ENCODE results near the gene ZBTB40. TPM values are rescaled to one million over a fixed set of nuclear protein-coding genes. Genes with fewer than 3 reads are reported as not detected.

Gene ZBTB40
- total RNA-seq, 4 donors from 2014 or later = 25.7 to 38.0 (median 32.5) TPM

DNA sequence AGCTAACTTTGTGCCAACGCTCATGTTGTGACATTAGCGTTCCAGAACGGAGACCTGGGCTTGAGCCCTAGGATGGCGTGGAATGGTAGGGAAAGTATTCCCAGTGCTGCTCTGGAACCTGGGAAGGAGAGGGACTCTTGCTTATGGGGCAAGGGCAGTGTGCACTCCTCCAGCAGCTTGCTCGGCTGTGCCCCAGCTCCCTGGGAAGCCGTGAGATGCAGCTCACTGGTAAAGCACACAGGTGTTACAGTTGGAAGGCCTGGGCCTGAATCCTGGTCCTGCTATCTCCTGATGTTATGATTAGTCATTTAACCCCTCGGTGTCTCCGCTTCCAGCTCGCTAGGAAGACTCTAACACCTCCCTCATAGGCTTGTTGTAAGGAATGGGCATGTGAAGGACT is 69.2 kb downstream of the ZBTB40 start:
- Histone ChIP-seq H3K4me3 (no peak overlapping the region), H3K36me3 (peaks cover 0 to 92% (median 0%) of the 10 kb centered on the region in 3 donors), H3K9me3 (no peaks in the 10 kb centered on the region), H3K27ac (no peak overlapping the region), H3K27me3 (no peaks in the 10 kb centered on the region), H3K4me1 (no peaks in the 10 kb centered on the region)
- no peak for DNase-seq
- TF ChIP-seq POLR2A (IDR thresholded peaks at IDR 0.05) (no peak), CTCF (IDR thresholded peaks at IDR 0.05) (no peak)

DNA sequence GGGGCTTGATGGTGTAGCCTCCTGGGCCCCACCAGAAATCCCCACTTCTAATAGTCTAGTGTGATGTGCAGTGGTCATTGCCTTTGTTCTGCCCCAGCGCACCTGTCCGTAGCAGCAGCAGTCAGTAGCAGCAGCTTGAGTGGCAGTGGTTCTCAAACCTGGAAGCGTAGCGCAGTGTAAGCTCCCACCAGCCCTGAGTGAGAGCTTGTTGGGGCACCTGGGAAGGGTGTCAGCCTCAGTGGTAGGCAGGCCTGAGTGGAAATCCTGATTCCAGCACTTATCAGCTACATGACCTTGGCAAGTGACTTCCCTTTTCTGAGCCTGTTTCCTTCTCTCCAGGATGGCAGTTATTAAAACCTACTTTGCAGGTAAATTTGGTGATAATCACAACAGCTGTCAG is 70.0 kb downstream of the ZBTB40 start:
- no peaks in the 10 kb centered on the region for H3K27me3 ChIP-seq
- H3K27ac ChIP-seq = no peak overlapping the region
- TF ChIP-seq CTCF (IDR thresholded peaks at IDR 0.05) = no peak
- TF ChIP-seq POLR2A (IDR thresholded peaks at IDR 0.05) = no peak
- H3K36me3 ChIP-seq = peaks cover 0 to 91% (median 0%) of the 10 kb centered on the region in 3 donors
- H3K9me3 ChIP-seq = no peaks in the 10 kb centered on the region
- DNase-seq = no peak
- no peak overlapping the region for H3K4me3 ChIP-seq
- no peaks in the 10 kb centered on the region for H3K4me1 ChIP-seq

GRCh38 chr1:22522221-22522743 is 70.6 kb downstream of the ZBTB40 start:
- Histone ChIP-seq H3K4me1 (no peaks in the 10 kb centered on the region), H3K9me3 (no peaks in the 10 kb centered on the region), H3K27ac (no peak overlapping the region), H3K4me3 (no peak overlapping the region), H3K27me3 (no peaks in the 10 kb centered on the region), H3K36me3 (peaks cover 0 to 91% (median 0%) of the 10 kb centered on the region in 3 donors)
- DNase-seq = no peak
- TF ChIP-seq POLR2A (IDR thresholded peaks at IDR 0.05) = no peak
- no peak for TF ChIP-seq CTCF (IDR thresholded peaks at IDR 0.05)

- Histone ChIP-seq H3K4me3 (no peak overlapping the region), H3K27me3 (no peaks in the 10 kb centered on the region), H3K9me3 (no peaks in the 10 kb centered on the region), H3K27ac (no peak overlapping the region), H3K36me3 (peaks cover 0 to 79% (median 0%) of the 10 kb centered on the region in 3 donors), H3K4me1 (no peaks in the 10 kb centered on the region)
- no peak for TF ChIP-seq CTCF (IDR thresholded peaks at IDR 0.05)
- DNase-seq = no peak
Observed at GRCh38 chr1:22524481-22524880, 72.8 kb downstream of the ZBTB40 start.

DNA sequence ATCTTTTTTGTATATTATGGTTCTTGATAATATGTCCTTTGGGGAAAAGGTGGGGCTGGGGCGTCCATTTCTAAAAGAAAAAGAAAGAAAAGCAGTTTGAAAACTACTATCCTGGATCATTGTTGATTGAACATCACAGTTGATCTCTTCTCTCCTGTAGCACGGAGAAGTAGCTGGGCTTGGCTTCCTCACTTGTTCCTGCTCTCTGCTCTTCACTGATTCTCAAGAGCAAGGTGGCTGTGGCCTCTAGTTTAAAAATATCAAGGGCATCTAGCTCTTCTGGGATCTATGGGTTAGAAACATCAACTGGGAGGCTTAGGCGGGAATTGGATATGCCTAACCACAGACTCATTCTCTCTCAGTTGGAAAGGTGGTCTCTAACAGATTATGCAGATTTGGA is 73.6 kb downstream of the ZBTB40 start:
- no peaks in the 10 kb centered on the region for H3K4me1 ChIP-seq
- H3K27ac ChIP-seq = no peak overlapping the region
- no peak for TF ChIP-seq POLR2A (IDR thresholded peaks at IDR 0.05)
- no peak for TF ChIP-seq CTCF (IDR thresholded peaks at IDR 0.05)
- no peak for DNase-seq
- no peaks in the 10 kb centered on the region for H3K27me3 ChIP-seq
- peaks cover 0 to 71% (median 0%) of the 10 kb centered on the region in 3 donors for H3K36me3 ChIP-seq
- no peaks in the 10 kb centered on the region for H3K9me3 ChIP-seq
- no peak overlapping the region for H3K4me3 ChIP-seq

DNA sequence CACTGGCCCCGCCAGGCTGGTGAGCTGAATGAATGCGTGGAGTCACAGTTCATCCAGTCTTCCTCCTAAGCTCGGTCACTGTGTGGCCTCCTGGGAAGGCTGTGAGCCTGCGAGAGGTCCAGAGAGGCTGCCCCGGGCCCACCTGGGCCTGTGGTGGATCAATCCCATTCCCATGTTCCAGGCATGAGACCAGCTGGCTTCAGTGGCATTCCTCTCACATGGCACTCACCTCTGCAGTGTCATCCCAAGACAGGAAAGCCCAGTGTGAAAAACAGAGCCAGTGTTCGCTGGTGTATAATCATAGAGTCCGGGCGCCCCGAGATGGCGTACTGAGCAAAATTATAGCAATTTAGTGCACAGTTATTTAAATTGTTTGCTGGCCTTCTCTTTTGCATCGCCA is 74.0 kb downstream of the ZBTB40 start:
- Histone ChIP-seq H3K27me3 (no peaks in the 10 kb centered on the region), H3K36me3 (peaks cover 0 to 67% (median 0%) of the 10 kb centered on the region in 3 donors), H3K9me3 (no peaks in the 10 kb centered on the region), H3K27ac (no peak overlapping the region), H3K4me3 (no peak overlapping the region), H3K4me1 (peaks cover 0 to 3% (median 0%) of the 10 kb centered on the region in 4 donors)
- DNase-seq = no peak
- TF ChIP-seq CTCF (IDR thresholded peaks at IDR 0.05) = no peak
- TF ChIP-seq POLR2A (IDR thresholded peaks at IDR 0.05) = no peak

Data from Peyer's patch (tissue), 4 donors.